Measurements from ENCODE around the gene PGC. TPM values are rescaled to one million over a fixed set of nuclear protein-coding genes. Genes with fewer than 3 reads are reported as not detected.
A peak's percentile ranks its signal among the peaks of the same experiment; 100 is the strongest.

PGC gene
- not detected for total RNA-seq
- long read RNA-seq = 0 reads

DNA sequence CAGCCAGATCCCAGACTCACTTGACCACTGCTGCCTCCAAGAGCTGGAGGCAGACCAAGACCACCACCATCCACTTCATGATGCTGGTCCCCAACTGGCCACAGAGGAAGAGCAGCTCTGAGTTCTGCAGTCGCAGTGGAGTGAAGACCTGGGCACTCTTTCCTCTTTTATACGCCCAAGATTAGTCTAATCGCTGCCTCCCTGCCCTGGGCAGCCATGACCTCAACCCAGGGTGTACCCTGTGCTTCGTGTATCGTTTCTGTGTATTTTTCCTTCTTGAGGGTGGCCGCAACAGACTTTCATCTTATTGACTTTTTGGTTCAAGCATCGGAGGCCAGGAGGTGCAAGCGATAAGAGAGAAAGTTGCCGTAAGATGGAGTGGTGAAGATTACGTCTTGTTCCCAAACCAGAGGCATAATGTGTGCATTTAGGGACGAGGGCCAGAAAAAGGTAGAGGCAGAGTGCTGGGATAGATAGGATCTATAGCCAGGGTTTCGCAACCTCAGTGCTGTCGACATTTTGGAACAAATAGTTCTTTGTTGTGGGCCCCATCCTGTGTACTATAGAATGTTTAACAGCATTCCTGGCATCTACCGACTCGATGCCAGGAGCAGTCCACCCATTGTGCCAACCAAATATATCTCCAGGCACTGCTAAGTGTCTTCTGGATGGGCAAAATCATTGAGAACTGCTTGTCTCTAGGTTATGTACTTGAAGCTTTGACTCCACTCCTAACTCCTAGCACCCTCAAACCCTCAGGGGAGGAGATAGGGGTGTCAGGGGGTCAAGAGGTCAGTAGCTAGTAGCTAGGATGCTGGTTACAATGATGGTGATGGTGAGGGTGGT is at the start of gene PGC:
TSS of gene PGC (minus strand) at position 142 of the 846 bp plus-strand sequence. CDS start at position 79, 63 bp downstream.
- ATAC-seq (ENCODE audit: poor library complexity) = no peak
- intact Hi-C loops (cut with DNase I) = no loop called here

DNA sequence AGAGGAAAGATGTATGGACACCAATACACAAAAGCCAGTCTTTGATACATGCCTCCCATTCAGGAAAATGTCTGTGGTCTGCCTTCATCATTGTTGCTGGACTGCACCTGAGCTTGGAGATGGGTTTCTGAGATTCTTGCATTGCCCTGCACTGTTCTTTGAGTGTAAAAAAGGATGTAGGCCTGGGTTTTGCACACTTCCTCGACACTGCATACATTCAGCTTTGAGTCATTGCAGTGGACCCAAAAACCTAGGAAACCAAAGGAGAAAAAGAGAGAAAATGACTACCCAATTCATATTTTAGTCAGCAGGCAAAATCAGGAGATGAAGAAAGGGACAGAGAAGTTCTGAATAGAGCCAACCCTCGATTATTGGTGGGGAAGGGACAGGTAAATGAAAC is 49.3 kb upstream of the PGC start:
- DNase-seq (no peak), ATAC-seq (ENCODE audit: poor library complexity) (no peak)
- intact Hi-C loops (cut with DNase I) = loop anchor here (10.0 kb wide), 1 partner anchor 98 kb away; the partner anchor contains the start of gene USP49

More for the DNA sequence above, at the start of gene PGC:
- peak; percentile 1 for DNase-seq

DNA sequence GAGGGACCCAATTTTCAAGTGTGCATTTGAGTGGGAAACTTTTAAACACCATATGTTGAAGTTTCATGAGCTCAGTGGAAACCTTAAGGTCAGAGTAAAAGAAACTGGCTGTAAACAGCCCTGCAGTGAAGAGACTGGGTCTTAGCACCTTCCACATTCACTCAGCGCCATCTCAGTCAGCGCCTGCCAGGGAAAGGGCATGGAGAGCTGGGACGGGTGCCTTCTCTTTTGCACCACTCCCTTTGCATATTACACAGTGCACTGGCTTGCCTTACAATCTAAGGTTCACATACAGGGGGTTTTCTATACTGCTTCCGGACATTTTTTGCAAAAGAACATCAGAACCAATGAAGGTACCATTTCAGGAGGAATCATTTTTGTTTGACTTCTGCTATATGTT is 44.8 kb upstream of the PGC start:
- DNase-seq = peak; percentile 42
- no peak for ATAC-seq (ENCODE audit: poor library complexity)
- intact Hi-C loops (cut with DNase I) = loop anchor here (10.0 kb wide), 1 partner anchor 103 kb away; the partner anchor contains the start of gene USP49

DNA sequence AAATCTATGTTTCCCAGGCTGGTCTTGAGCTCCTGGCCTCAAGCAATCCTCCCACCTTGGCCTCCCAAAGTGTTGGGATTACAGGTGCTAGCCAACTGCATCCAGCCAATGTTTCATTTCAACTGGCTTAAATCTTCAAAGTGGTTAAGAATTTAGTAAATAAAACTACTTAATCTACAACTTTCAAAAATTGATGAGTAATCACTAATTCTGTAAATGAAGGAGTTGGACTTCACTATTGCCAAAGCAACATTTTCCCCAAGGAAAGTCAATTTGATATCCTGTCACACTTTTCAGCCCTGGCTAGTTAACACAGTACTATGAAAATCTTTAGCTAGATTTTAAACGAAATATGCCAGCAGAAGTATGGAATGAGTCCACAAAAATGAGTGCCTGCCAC is 44.1 kb upstream of the PGC start:
- no peak for DNase-seq
- intact Hi-C loops (cut with DNase I) = loop anchor here (10.0 kb wide), 1 partner anchor 103 kb away; the partner anchor contains the start of gene USP49
- no peak for ATAC-seq (ENCODE audit: poor library complexity)

DNA sequence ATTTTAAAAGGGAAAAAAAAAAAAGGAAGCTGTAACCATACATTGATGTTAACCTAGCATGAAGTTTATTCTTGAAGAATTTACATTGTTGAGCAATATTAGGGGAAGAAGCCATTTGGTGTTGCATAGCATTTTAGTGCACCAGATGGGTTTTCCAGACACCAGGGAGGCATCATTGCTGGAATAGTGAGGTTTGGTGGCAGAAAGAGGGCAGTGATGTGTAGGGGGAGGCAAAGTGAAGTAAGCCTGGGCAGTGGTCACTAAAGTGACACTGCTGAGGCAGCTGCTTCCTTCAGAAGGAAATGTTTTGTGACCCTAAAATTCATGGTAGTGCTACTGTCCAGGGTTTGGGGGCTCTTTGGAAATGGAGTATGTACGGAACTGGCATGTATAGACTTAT is 42.8 kb upstream of the PGC start:
- intact Hi-C loops (cut with DNase I) = loop anchor here (10.0 kb wide), 1 partner anchor 105 kb away; the partner anchor contains the start of gene USP49
- no peak for DNase-seq
- no peak for ATAC-seq (ENCODE audit: poor library complexity)

DNA sequence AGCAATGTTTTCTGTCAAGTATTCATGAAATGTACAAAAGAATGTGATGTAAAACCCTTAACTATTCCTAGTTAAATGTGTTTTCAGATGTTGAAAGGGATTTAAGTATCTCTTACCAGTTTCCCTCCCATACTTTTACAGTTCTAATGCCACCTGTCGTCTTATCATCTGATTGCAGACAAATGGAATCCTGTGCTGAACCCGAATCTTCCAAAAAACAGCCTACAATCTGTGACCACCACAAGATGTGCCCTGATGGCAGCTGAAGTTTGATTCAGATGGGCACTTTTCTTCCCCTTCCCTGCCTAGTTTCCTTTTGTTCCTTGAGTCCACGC is 42.2 kb upstream of the PGC start:
- intact Hi-C loops (cut with DNase I) = loop anchor here (5.0 kb wide), 2 partner anchors 148 to 258 kb away; no protein-coding TSS in a partner anchor
- DNase-seq (no peak), ATAC-seq (ENCODE audit: poor library complexity) (no peak)

DNA sequence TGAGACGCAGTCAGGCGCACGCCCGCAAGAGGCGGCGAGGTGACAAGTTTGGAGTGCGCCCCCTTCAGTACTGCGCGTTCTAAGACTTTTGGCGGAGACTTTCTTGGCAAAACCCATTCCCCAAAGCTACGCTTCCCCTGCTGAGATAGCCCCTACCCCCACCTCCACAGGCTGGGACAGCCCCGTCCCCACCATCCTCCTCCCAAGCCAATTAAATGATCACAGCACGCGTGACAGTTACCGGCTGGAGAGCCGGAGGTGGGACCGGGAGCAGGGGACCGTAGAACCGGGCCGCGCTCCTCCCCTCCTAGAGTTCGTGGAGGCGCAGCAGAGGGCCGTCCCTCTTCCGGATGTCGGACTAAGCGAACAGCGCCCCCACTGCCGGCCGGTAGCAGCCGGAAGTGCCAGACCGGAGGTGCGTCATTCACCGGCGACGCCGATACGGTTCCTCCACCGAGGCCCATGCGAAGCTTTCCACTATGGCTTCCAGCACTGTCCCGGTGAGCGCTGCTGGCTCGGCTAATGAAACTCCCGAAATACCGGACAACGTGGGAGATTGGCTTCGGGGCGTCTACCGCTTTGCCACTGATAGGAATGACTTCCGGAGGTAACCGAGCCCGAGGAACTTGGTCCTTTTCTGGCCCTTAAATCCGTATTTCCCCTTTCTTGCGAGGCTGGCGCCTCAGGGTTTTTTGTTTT is 40.2 kb upstream of the PGC start, which contains the start of gene TOMM6:
TSS of gene TOMM6 (plus strand) at position 476 of the 699 bp plus-strand sequence. CDS start at position 480, 4 bp downstream.
- intact Hi-C loops (cut with DNase I) = loop anchor here (2.0 to 5.0 kb wide), 3 partner anchors 133 to 260 kb away; partner anchors contain the start of genes BYSL and MED20
- DNase-seq (peak; percentile 98), ATAC-seq (ENCODE audit: poor library complexity) (peak; percentile 88)

DNA sequence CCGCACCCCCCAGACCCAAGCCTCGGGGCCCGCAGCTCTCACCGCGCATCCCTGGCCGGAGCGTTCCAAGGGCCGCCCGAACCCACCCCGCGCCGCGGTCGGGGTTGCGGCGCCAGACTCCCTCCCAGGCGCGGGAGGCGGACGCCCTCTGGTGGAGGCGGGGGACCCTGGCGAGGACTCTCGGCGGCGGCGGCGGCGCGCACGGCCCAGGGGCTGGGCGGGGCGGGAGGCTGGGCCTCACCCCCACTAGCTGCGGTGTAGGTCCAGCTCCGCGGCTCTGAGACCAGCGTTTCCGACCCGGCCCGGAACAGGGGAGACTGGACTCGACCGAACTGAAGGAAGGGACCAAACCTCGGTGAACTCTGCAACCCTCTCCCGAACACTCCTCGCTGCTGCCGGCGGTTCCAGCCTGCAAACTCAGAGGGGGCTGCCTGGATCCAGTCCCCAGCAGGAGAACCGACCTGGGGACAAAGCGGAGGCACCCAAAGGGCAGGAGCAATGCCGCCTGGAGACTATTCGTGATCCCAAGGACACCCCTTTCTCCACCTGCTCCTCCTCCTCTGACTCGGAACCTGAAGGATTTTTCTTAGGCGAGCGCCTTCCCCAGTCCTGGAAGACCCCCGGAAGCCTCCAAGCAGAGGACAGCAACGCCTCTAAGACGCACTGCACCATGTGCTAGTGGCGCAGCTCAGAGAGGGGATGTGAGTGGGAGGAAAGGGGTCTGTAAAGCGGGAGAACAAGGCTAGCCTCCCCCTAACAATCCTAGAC is 39.4 kb upstream of the PGC start:
- intact Hi-C loops (cut with DNase I) = loop anchor here (2.0 to 5.0 kb wide), 3 partner anchors 134 to 261 kb away; partner anchors contain the start of genes BYSL and MED20
- DNase-seq = peak; percentile 94
- ATAC-seq (ENCODE audit: poor library complexity) = peak; percentile 92

DNA sequence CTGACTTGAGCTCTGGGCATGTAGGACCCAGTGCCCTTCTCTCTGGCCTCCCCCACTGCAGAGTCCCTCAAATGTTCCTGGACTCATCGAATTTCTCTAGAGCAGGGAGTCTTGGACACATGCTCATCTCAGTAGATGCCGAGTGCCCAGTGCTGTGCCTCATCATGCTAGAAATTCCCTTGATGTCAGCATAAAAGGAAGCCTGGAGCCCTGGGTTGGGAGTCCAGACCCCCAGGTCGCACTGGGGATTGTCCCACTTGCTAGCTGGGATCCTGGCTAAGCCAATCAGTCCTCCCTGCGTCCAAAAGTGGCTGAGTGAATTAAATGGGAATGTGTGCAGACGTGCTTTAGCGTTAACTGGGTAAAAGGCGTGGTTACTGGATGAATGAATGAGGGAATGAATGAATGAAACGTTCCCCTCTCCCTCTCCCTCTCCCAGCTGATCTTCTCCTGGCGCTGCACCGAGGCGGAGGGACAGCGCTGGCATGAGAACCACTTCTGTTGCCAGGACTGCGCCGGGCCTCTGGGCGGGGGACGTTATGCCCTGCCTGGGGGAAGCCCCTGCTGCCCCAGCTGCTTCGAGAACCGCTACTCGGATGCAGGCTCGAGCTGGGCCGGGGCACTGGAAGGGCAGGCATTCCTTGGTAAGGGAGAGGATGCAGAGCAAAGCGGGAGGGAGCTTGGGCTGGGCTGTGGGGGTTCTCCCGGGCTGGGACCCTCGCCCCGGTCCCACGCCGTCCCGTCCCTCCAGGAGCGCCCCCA is 38.7 kb upstream of the PGC start:
- DNase-seq (peak; percentile 62), ATAC-seq (ENCODE audit: poor library complexity) (peak; percentile 4)
- intact Hi-C loops (cut with DNase I) = loop anchor here (2.0 to 5.0 kb wide), 3 partner anchors 135 to 261 kb away; partner anchors contain the start of genes BYSL and MED20

DNA sequence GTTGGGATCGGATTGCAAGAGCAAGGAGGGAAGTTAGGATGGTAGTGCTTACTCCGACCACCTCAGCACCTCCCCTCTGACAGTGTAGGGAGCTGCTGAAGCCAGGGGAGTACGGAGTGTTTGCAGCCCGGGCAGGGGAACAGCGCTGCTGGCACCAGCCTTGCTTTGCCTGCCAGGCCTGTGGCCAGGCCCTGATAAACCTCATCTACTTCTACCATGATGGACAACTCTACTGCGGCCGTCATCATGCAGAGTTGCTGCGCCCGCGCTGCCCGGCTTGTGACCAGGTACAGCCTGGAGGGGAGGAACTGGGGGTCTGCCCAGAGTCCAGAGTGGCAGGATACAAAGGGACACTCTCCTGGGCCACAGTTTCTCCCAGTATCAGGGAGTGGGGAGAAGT is 38.1 kb upstream of the PGC start:
- ATAC-seq (ENCODE audit: poor library complexity) (peak; percentile 4), DNase-seq (peak; percentile 62)
- intact Hi-C loops (cut with DNase I) = loop anchor here (5.0 kb wide), 2 partner anchors 152 to 262 kb away; no protein-coding TSS in a partner anchor

DNA sequence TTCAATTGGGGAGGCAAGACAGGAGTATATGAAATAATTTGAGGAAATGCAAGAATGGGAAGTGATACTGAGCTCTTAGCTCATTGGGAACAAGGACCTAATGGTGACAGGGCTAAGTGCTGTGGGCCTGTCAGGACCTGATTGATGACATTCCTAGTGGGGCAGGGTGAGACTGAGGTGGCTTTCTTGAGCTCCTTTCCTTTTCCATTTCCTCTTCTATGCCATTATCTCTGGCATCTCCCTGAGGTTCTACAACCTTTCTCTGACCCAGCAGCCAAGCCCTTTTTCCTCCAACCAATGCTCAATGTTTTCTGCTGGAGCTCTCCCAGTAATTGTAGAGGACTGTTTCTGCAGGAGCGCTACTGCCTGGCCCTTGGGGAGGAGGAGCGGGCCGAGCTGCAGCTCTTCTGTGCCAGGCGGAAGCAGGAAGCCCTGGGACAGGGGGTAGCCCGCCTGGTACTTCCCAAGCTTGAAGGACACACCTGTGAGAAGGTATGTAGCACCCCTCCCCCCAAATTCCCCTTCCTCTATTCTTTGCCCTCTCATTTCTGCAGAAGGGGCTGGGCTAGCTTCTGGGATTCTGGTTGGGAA is 37.5 kb upstream of the PGC start:
- ATAC-seq (ENCODE audit: poor library complexity) = no peak
- intact Hi-C loops (cut with DNase I) = loop anchor here (5.0 kb wide), 2 partner anchors 153 to 263 kb away; no protein-coding TSS in a partner anchor

DNA sequence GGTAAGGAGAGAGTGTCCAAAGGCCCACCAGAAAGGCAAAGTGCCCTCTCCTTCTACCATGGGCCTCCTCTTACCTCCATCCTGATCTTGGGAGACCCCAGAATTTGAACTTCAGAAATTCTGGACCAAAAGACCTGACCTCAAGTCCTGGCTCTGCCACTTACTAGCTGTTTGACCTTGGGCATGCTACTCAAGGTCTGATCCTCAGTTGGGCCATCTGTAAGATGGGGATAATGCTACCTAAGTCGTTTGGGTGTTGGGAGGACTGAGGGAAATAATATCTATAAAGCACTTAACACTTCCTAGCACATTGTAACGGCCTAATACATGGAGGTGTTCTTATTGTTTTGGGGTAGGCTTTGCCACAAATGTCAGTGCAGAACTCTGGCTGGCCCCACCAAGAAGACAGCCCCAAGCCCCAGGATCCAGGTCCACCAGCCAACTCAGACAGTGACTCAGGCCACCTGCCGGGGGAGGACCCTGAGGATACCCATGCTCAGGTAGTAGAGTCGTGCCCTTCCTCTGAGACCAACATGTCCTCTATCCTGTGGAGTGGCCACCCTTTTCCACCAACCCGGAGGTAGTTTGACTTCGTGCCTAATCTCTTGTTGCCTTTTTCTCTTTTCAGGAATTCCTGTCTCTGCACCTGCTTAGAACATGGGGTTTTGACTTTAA is 36.0 kb upstream of the PGC start:
- DNase-seq (peak; percentile 5), ATAC-seq (ENCODE audit: poor library complexity) (no peak)
- intact Hi-C loops (cut with DNase I) = no loop called here

More for the DNA sequence above, 37.5 kb upstream of the PGC start:
- peak; percentile 38 for DNase-seq

DNA sequence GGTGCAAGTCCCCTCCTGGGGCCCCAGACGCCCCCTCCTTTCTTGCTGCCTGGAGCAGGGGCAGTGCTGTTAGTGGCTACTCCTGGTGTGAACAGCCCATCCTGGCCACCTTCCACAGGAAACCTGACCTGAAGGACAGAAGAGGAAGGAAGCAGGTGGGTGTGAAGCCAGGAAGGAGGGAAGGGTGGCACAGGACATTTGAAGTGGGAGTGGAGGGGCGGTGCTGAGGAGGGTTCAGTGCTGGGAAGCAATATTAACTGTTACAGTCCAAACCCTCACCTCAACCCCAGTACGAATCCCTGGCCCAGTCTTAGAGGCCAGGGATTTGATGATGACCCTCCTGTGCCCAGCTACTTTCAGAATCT is 34.2 kb upstream of the PGC start:
- intact Hi-C loops (cut with DNase I) = no loop called here
- ATAC-seq (ENCODE audit: poor library complexity) (no peak), DNase-seq (peak; percentile 53)

DNA sequence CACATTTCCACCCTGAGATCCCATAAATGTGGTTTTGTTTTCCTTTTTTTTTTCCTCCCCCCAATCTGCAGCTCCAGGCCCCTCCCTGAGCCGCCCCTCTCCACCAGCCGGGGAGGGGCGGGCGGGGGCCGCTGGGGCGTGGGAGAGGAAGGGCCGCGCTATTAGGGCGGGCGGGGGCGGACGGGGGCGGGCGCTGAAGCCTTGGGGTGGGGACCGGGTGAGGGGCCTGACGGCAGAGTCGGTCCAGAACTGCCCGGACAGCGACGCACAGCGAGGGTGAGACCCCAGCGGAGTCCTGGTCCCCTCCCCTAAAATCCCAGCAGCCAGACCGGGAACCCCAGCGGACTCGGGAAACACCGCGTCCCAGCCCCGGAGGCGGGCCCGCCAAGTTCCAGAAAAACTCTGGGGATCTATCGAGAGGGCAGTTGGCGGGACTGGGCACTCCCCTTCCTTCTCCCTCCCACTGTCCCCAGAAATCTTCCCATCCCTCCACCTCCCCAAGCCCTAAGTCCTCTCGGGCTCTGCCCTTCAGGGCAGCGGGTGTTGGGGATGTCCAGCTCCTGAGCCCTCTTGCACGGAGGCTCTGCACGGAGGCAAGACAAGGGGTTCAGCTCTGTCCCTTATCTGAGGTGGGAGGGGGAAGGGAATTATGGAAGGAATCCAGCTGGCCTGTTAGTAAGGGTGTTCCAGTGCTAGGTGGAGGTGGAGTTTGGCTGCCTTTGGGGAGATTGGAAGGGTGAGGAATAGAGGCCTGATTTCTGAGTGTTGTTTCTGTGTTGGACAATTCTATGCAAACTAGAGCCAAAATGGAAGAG is 33.6 kb upstream of the PGC start, which contains the start of gene PRICKLE4:
TSS of gene PRICKLE4 (plus strand) at position 232 of the 815 bp plus-strand sequence. CDS start 2,692 bp downstream, outside the sequence.
- DNase-seq (peak; percentile 69), ATAC-seq (ENCODE audit: poor library complexity) (peak; percentile 53)
- intact Hi-C loops (cut with DNase I) = no loop called here

DNA sequence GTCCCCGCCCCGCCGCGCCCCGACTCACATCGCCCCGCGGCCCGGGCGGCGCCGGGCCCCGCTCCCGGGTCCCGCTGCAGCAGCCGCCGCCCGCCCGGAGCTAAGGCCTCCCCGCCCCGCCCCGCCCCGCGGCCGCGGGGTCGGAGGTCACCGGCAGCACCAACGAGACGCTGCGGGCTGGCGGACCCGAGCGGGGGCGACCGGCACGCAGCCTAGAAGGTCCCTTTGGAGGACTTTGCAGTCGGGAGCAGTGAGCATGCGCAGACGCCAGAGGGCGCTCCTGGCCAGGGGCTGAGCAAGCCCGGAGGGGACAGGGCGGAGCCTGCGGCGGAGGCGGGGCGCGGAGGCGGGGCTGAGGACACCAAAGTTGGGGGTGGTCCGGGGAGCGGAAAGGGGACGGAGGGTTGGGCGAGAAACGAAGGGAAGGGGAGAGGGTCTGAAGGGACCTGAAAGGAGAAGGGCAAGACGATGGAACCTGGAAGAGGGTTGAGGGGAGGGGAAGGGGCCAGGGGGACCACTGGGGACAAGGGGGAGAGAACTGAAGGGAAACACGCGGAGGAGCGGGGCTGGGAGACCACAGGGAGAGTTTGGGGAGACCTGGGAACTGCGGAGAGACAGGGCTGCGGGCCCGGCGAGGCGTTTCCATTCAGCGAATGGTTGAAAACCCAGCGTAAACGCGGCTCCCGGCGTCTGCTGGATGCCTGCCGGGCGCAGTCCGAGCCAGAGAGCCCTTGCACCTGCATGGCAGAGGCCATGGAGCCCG is 32.8 kb upstream of the PGC start, which contains the start of gene FRS3:
TSS of gene FRS3 (minus strand) at position 113 of the 763 bp plus-strand sequence. CDS start 2,913 bp downstream, outside the sequence.
- DNase-seq (peak; percentile 99), ATAC-seq (ENCODE audit: poor library complexity) (peak; percentile 96)
- intact Hi-C loops (cut with DNase I) = loop anchor here (5.0 to 10.0 kb wide), 3 partner anchors 175 to 385 kb away; no protein-coding TSS in a partner anchor
